Heart right ventricle (tissue), 16 donors: Measurements from ENCODE around the gene FMO1. TPM values are rescaled to one million over a fixed set of nuclear protein-coding genes. Genes with fewer than 3 reads are reported as not detected.

Experiments
- ATAC-seq, 8 donors: fragments of 200-7000 bp; cut with Tn5 transposase; one replicate each; pipeline ENCODE4 v1.9.1; 2020; ENCODE audit warnings: mild to moderate bottlenecking in 8 of 8, moderate library complexity in 8 of 8, moderate number of reproducible peaks in 1 of 8
- DNase-seq, 2 donors: peaks; one replicate each; pipeline ENCODE4 v3.0.0-alpha.2; 2020
- H3K27ac ChIP-seq, 10 donors: fragments of 200-600 bp; sonication (generic) in 2 of 10; one replicate each; pipeline versions ENCODE4 v1.5.0 to v1.8.0; 2020 to 2022; ENCODE audit warnings: mild to moderate bottlenecking in 3 of 10
- H3K27me3 ChIP-seq, 7 donors: fragments of 200-600 bp; one replicate each; pipeline ENCODE4 v1.8.0; 2021 to 2022; ENCODE audit warnings: mild to moderate bottlenecking in 2 of 7
- H3K36me3 ChIP-seq, 9 donors: fragments of 200-600 bp; sonication (generic) in 1 of 9; one replicate each; pipeline versions ENCODE4 v1.5.0 to v1.8.0; 2020 to 2022; ENCODE audit warnings: mild to moderate bottlenecking in 2 of 9
- H3K4me1 ChIP-seq, 9 donors: fragments of 200-600 bp; sonication (generic) in 1 of 9; one replicate each; pipeline versions ENCODE4 v1.5.0 to v1.8.0; 2020 to 2022; ENCODE audit warnings: mild to moderate bottlenecking in 4 of 9
- H3K4me3 ChIP-seq, 10 donors: fragments of 200-600 bp; sonication (generic) in 2 of 10; one replicate each; pipeline versions ENCODE4 v1.5.0 to v1.8.0; 2020 to 2022; ENCODE audit warnings: mild to moderate bottlenecking in 7 of 10, moderate library complexity in 2 of 10
- H3K9me3 ChIP-seq, 11 donors: fragments of 200-600 bp in 10 of 11; sonication (generic) in 2 of 11; one replicate each; pipeline versions ENCODE4 v1.5.0 to v1.8.0; 2013 to 2022; ENCODE audit warnings: mild to moderate bottlenecking in 2 of 11, control low read depth in 1 of 11, moderate library complexity in 1 of 11
- WGBS, 2 donors: extraction: QIAGEN DNeasy Blood & Tissue Kit; methylation state at CpG; one replicate each; pipeline ENCODE4 v1.1.7; 2013; ENCODE audit warnings: inconsistent platforms in 1 of 2; 5-methylcytosine and 5-hydroxymethylcytosine counted together
- intact Hi-C, 10 donors: fragments of 100-400 bp; cut with DNase I; formaldehyde crosslinking; loops; one replicate each; pipeline versions ENCODE4 v1.11.1 to v1.14.2; 2022
- polyA plus RNA-seq, 2 donors: library from polyadenylated mRNA; stranded (reverse); fragments of 200-250 nt; gene quantifications; one replicate each; pipeline ENCODE4 v1.2.3, GENCODE V29; 2013
- total RNA-seq, 10 donors: library from RNA; stranded (reverse); fragmentation: NEBNext Ultra II Directional in 3 of 10; extraction: Animal tissue kit (Norgen Biotek cat#: 25700) in 3 of 10; gene quantifications; one replicate each; pipeline versions ENCODE4 v1.2.1 to v1.2.4, GENCODE V29; 2021 to 2023
- TF ChIP-seq, protein P1 (sequence below), 9 donors: fragments of 200-600 bp; sonication (generic) in 2 of 9; IDR thresholded peaks; one replicate each; pipeline versions ENCODE4 v1.5.0 to v1.8.0; 2021 to 2022; ENCODE audit warnings: antibody characterized with exemption in 9 of 9, mild to moderate bottlenecking in 5 of 9, moderate library complexity in 1 of 9
- donor health status: Arrhythmogenic right ventricular cardiomyopathy.
- donor health status: ischemic (EF 13 %, LVEDD 7.1; RV severe dilation, severe dysfunction).
- donor health status: healthy with polysubstance abuse.
- donor health status: DM: no; HTN: yes; CAD: no.
- donor health status: DM: no; HTN: no; CAD: no.
- donor health status: ischemic (EF 25% LVEDD 6.9; RV normal size, moderate dysfunction).
- donor health status: ischemic (EF 25% LVEDD 5.7; RV mildly dilated, moderate dysfunction).
- donor health status: healthy.
- donor health status: DM: yes; HTN: yes; CAD: no.
- donor health status: Ischemic cardiomyopathy.
- donor health status: ischemic (EF 35%, LVEDD 5.7; RV mildly dilated, moderate dysfunction).
- donor health status: nonischemic (EF 11% LVEDD 7.7; RV severe dilation, severe dysfunction).
- donor health status: DM: yes; HTN: yes; CAD: no.
- donor health status: PGD.
- donor health status: ischemic (EF 29% LVEDD 5.4; RV normal size, mild dysfunction).
- donor health status: nonischemic (EF 23%, LVEDD 6.1; RV moderate dilation, normal function).

FMO1 gene
- total and polyA plus RNA-seq, 12 donors, result 0.15 to 7.8 (median 0.64) TPM; not detected in 3

GRCh38 chr1:171266930-171267329 lies 18.6 kb downstream of the FMO1 start:
- peak overlapping the region in 2 of 10 donors; percentile 2 to 22 for H3K27ac ChIP-seq
- no peak for DNase-seq
- ATAC-seq, result no peak
- H3K9me3 ChIP-seq, result peaks cover 0 to 7% (median 0%) of the 10 kb centered on the region in 11 donors
- no peaks in the 10 kb centered on the region for H3K27me3 ChIP-seq
- peaks cover 0 to 5% (median 0%) of the 10 kb centered on the region in 9 donors for H3K4me1 ChIP-seq
- no peak overlapping the region for H3K4me3 ChIP-seq
- TF ChIP-seq, protein P1, sequence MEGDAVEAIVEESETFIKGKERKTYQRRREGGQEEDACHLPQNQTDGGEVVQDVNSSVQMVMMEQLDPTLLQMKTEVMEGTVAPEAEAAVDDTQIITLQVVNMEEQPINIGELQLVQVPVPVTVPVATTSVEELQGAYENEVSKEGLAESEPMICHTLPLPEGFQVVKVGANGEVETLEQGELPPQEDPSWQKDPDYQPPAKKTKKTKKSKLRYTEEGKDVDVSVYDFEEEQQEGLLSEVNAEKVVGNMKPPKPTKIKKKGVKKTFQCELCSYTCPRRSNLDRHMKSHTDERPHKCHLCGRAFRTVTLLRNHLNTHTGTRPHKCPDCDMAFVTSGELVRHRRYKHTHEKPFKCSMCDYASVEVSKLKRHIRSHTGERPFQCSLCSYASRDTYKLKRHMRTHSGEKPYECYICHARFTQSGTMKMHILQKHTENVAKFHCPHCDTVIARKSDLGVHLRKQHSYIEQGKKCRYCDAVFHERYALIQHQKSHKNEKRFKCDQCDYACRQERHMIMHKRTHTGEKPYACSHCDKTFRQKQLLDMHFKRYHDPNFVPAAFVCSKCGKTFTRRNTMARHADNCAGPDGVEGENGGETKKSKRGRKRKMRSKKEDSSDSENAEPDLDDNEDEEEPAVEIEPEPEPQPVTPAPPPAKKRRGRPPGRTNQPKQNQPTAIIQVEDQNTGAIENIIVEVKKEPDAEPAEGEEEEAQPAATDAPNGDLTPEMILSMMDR (IDR thresholded peaks at IDR 0.05), result no peak
- intact Hi-C loops, result no loop called here
- no peaks in the 10 kb centered on the region for H3K36me3 ChIP-seq
- 61 to 65% methylated on average over 4 of the region's 4 CpGs for WGBS, 2 donors

GRCh38 chr1:171267391-171267790 lies 19.1 kb downstream of the FMO1 start:
- ATAC-seq, result peak in 6 of 8 donors; percentile 28 to 81 (median 55)
- WGBS, 2 donors, result 57 to 61% methylated on average over 1 of the region's 1 CpG

GRCh38 chr1:171270806-171271205 lies 22.5 kb downstream of the FMO1 start:
- Histone ChIP-seq H3K27me3 (no peaks in the 10 kb centered on the region), H3K9me3 (peaks cover 0 to 10% (median 0%) of the 10 kb centered on the region in 11 donors), H3K36me3 (no peaks in the 10 kb centered on the region), H3K4me1 (peaks cover 0 to 5% (median 0%) of the 10 kb centered on the region in 9 donors), H3K4me3 (no peak overlapping the region), H3K27ac (no peak overlapping the region)
- ATAC-seq, result no peak
- 94% methylated on average over 2 of the region's 2 CpGs for WGBS, 2 donors
- TF ChIP-seq, protein P1 (IDR thresholded peaks at IDR 0.05), result no peak
- intact Hi-C loops, result no loop called here
- DNase-seq, result no peak

More at GRCh38 chr1:171267391-171267790, 19.1 kb downstream of the FMO1 start:
- Histone ChIP-seq H3K4me3 (no peak overlapping the region), H3K27ac (peak overlapping the region in 2 of 10 donors; percentile 2 to 22), H3K36me3 (no peaks in the 10 kb centered on the region), H3K4me1 (peaks cover 0 to 5% (median 0%) of the 10 kb centered on the region in 9 donors), H3K9me3 (peaks cover 0 to 10% (median 0%) of the 10 kb centered on the region in 11 donors), H3K27me3 (no peaks in the 10 kb centered on the region)
- no peak for DNase-seq
- TF ChIP-seq, protein P1 (IDR thresholded peaks at IDR 0.05), result no peak
- intact Hi-C loops, result no loop called here

- H3K27ac ChIP-seq, result no peak overlapping the region
- intact Hi-C loops, result no loop called here
- DNase-seq (no peak), ATAC-seq (no peak)
- WGBS, 2 donors, result 89 to 90% methylated on average over 2 of the region's 2 CpGs
- H3K4me1 ChIP-seq, result no peaks in the 10 kb centered on the region
- H3K4me3 ChIP-seq, result no peak overlapping the region
- TF ChIP-seq, protein P1 (IDR thresholded peaks at IDR 0.05), result no peak
- H3K9me3 ChIP-seq, result no peaks in the 10 kb centered on the region
- H3K27me3 ChIP-seq, result no peaks in the 10 kb centered on the region
- H3K36me3 ChIP-seq, result no peaks in the 10 kb centered on the region
Measured at GRCh38 chr1:171277534-171277933, 29.2 kb downstream of the FMO1 start.
